ENCODE results near the gene SLC27A2.

Gene SLC27A2

GRCh38 chr15:50233192-50233736 lies 51.3 kb downstream of the SLC27A2 start:
- Histone ChIP-seq H3K4me1 (ENCODE audit: low read depth, poor library complexity, severe bottlenecking) (no peaks in the 10 kb centered on the region), H3K27ac (no peak overlapping the region)

GRCh38 chr15:50234764-50235163 lies 52.8 kb downstream of the SLC27A2 start:
- Histone ChIP-seq H2AFZ (ENCODE audit: low read depth) (no peak overlapping the region), H3K4me1 (ENCODE audit: low read depth, poor library complexity, severe bottlenecking) (no peaks in the 10 kb centered on the region), H3K9ac (no peak overlapping the region), H4K20me1 (ENCODE audit: insufficient read depth) (no peaks in the 10 kb centered on the region), H3K4me2 (no peak overlapping the region), H3K27ac (no peak overlapping the region), H3K79me2 (ENCODE audit: insufficient read depth, low read depth) (no peaks in the 10 kb centered on the region), H3K4me3 (IDR thresholded peaks at IDR 0.05; ENCODE audit: insufficient read depth, low read depth, low read length) (no peak overlapping the region), H3K27me3 (ENCODE audit: insufficient read depth, low read depth) (no peaks in the 10 kb centered on the region), H3K36me3 (ENCODE audit: insufficient read depth) (no peaks in the 10 kb centered on the region)
- TF ChIP-seq CTCF (conservative IDR thresholded peaks at IDR 0.05; ENCODE audit: low read depth, low read length): no peak

More at GRCh38 chr15:50233192-50233736, 51.3 kb downstream of the SLC27A2 start:
- H4K20me1 ChIP-seq (ENCODE audit: insufficient read depth): no peaks in the 10 kb centered on the region
- no peak overlapping the region for H3K4me2 ChIP-seq
- H3K79me2 ChIP-seq (ENCODE audit: insufficient read depth, low read depth): no peaks in the 10 kb centered on the region
- no peaks in the 10 kb centered on the region for H3K36me3 ChIP-seq (ENCODE audit: insufficient read depth)
- no peak overlapping the region for H2AFZ ChIP-seq (ENCODE audit: low read depth)
- H3K4me3 ChIP-seq (IDR thresholded peaks at IDR 0.05; ENCODE audit: insufficient read depth, low read depth, low read length): no peak overlapping the region
- H3K9ac ChIP-seq: no peak overlapping the region
- no peaks in the 10 kb centered on the region for H3K27me3 ChIP-seq (ENCODE audit: insufficient read depth, low read depth)
- no peak for TF ChIP-seq CTCF (conservative IDR thresholded peaks at IDR 0.05; ENCODE audit: low read depth, low read length)

GRCh38 chr15:50235794-50236193 lies 53.8 kb downstream of the SLC27A2 start:
- Histone ChIP-seq H3K4me3 (IDR thresholded peaks at IDR 0.05; ENCODE audit: insufficient read depth, low read depth, low read length) (no peak overlapping the region), H3K36me3 (ENCODE audit: insufficient read depth) (no peaks in the 10 kb centered on the region), H3K4me2 (no peak overlapping the region), H3K79me2 (ENCODE audit: insufficient read depth, low read depth) (no peaks in the 10 kb centered on the region), H2AFZ (ENCODE audit: low read depth) (no peak overlapping the region), H4K20me1 (ENCODE audit: insufficient read depth) (no peaks in the 10 kb centered on the region), H3K9ac (no peak overlapping the region), H3K4me1 (ENCODE audit: low read depth, poor library complexity, severe bottlenecking) (no peaks in the 10 kb centered on the region), H3K27ac (no peak overlapping the region), H3K27me3 (ENCODE audit: insufficient read depth, low read depth) (no peaks in the 10 kb centered on the region)
- TF ChIP-seq CTCF (conservative IDR thresholded peaks at IDR 0.05; ENCODE audit: low read depth, low read length): no peak

GRCh38 chr15:50236433-50236832 lies 54.4 kb downstream of the SLC27A2 start:
- H3K79me2 ChIP-seq (ENCODE audit: insufficient read depth, low read depth): no peaks in the 10 kb centered on the region
- H4K20me1 ChIP-seq (ENCODE audit: insufficient read depth): no peaks in the 10 kb centered on the region
- no peak for TF ChIP-seq CTCF (conservative IDR thresholded peaks at IDR 0.05; ENCODE audit: low read depth, low read length)
- no peaks in the 10 kb centered on the region for H3K4me1 ChIP-seq (ENCODE audit: low read depth, poor library complexity, severe bottlenecking)
- H3K36me3 ChIP-seq (ENCODE audit: insufficient read depth): no peaks in the 10 kb centered on the region
- H3K4me2 ChIP-seq: no peak overlapping the region
- H2AFZ ChIP-seq (ENCODE audit: low read depth): no peak overlapping the region
- H3K4me3 ChIP-seq (IDR thresholded peaks at IDR 0.05; ENCODE audit: insufficient read depth, low read depth, low read length): no peak overlapping the region
- H3K9ac ChIP-seq: no peak overlapping the region
- no peak overlapping the region for H3K27ac ChIP-seq
- H3K27me3 ChIP-seq (ENCODE audit: insufficient read depth, low read depth): no peaks in the 10 kb centered on the region

Measured in KMS-11 (cell line).